Fibroblast of the conjunctiva (primary cell): ENCODE measurements around the gene PASK.

Source experiments
- DNase-seq: peaks from one replicate; pipeline ENCODE4 v3.0.0-alpha.2; 2010; ENCODE audit warnings: low read depth

Gene PASK

DNA sequence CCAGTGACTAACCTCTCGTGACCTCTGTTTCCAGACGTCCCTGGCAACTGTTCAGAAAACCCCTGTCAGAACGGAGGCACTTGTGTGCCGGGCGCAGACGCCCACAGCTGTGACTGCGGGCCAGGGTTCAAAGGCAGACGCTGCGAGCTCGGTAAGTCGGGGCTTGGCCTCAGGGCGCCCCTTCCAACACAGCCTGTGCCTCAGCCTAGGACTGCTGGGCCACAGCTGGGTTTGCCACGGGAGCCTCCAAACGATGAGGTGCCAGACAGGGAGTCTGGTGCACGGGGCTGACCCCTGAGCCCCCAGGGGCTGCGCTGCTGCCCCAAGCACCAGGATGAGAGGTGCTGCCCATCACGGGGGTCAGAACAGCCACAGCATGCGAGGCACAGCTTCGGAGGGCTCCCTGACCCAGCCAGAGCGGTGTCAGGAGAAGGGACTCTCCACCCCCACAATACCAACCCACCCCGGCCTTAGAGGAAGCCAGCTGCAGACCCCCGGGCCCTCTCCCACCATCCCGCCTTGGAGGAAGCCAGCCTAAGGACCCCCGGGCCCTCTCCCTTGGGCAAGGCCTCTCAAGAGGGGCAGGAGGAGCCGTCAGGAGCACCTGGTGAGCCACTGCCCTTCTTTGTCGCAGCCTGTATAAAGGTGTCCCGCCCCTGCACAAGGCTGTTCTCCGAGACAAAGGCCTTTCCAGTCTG lies 67.5 kb downstream of the PASK start:
- DNase-seq, result no peak

- DNase-seq, result no peak
Observed at GRCh38 chr2:241081190-241081642, 68.1 kb downstream of the PASK start.

DNA sequence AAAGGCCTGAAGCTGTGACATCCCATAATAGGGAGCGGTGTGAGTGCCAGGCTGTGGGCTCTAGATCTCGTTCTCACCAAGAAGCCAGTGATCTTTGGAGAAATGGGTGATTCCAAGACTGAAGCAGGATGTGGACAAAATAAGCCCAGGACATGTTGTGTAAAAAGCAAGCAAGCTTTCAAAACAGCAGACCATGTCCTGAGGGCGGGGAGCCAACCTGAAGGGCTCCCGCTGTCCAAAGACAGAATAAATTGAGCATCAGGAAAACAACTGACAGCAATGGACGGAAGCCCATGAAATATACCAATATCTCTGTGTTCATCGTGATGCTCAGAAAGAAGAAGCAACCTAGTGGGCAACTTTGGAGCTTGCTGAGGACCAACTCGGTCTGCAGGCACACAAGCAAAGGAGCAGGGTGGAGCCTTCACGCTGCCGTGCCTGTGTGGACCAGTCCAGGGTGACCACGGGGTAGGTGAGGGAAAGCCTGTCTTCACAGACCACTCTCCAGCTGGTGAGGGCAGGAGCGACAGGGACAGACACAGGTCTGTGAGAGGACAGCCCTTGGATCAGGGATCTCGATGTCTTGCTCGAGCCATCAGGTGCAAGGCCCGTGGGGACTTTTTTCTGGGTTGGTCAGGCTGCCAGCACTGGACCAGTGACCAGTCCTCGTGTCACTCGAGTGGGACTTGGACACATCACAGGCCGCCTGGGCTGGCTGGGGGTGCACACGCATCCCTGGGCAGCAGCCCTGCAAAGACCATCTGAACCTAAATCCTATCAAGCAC lies 68.7 kb downstream of the PASK start:
- DNase-seq, result no peak

GRCh38 chr2:241074901-241075540 lies 74.3 kb downstream of the PASK start:
- DNase-seq, result no peak

DNA sequence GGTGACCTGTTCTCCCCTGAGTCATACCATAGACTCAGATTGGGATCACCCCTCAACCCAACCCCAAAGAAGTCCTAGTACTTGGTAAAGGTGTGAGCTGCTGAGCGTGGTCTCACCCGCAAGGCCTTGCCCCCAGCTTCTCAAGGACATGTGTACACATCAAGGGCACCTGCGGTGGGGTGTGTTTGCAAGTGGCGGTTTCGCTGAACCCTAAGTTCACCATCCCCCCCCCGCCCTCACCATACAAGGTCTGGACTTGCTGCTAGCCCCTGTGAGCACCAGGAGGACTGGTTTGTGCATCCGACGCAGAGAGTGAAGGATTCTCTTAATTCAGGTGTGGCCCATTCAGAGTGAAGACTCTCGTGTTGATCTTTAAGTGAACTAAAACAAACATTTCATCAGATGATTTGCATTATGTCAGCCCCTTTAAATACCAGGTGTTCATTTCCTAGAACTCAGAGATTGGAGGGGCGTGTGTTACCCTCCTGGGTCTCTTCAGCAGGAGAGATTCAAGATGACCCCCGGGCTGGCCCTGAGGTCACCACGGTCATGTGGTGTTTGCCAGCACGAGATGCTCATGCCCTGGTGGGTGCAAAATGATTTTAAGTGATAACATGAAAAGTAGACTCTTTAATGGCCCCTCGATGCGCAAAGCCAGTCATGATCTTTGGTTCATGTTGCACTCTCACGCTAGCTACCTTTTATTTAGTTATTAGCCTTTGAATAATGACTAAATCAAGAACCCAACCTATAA lies 75.0 kb downstream of the PASK start:
- no peak for DNase-seq

GRCh38 chr2:241073166-241074064 lies 75.9 kb downstream of the PASK start:
- DNase-seq, result no peak

DNA sequence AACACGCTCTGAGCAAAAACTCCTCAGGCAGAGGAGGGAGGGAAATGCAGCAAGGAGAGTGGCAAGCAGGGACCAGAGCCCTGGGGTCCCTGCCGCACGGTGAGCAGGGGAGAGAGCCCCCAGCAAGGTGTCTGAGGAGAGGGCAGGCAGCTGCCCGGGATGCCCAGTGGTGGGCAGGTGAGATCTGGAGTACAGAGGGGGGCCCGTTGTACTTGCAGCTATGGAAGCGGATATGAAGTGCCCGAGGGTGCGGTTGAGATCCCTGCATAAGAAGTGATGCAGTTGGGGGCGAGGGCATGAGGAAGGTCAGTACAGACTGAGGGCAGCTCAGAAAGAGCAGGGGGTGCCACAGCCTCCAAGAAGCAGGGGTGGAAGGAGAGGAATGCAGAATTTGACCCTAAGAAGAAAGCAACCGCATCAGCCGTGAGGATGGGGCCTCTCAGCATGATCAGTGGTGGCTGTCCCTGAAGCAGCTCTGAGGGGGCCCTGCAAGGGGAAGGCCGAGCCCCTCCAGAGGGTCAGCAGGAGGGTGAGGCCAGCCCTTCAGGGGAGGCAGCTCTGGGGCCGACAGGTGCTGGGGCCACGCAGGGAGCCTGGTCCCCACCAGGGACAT lies 76.6 kb downstream of the PASK start:
- no peak for DNase-seq

- DNase-seq, result no peak
Observed at GRCh38 chr2:241072151-241072550, 77.1 kb downstream of the PASK start.

- DNase-seq, result no peak
Observed at GRCh38 chr2:241071677-241072111, 77.6 kb downstream of the PASK start.

DNA sequence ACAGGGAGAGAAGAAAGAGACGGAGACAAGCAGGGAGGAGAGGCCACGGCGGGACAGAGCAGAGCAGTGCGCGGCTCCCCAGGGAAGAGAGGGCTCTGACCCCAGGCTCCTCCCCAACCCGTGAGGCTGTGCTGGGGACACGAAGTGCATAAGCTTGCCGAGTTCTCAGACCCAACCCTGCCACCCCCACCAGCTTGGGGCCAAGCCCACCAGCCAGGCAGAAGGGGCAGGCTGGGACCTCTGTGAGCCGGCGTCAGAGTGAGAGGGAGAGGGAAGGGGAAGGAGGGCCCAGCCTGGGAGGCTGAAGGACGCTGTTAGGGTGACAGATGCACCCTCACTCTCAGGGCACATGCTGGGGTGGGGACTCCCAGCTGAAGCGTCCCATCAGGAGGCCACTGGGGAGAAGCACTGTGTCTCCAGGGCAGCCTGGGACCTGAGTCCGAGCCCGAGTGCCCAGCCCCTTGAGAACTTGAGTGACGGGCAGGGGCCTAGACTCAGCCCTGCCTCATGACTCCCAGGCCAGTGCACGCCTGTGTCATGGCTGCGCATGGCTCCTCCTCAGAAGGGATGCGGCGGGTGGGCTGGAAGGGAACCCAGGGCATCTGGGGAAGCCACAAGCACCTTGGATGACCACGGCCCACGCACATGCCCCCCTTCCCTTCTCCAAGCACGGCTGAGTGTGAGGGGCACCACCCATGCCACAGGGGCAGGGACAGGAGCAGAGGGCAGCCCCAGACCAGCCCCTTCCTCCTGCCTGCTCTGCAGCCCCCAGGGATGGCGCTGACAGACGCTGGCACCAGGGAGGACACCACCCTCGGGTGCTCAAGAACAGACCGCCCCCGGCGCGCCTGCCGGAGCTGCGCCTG lies 78.2 kb downstream of the PASK start:
- DNase-seq, result no peak

GRCh38 chr2:241070361-241070760 lies 78.9 kb downstream of the PASK start:
- DNase-seq, result no peak

DNA sequence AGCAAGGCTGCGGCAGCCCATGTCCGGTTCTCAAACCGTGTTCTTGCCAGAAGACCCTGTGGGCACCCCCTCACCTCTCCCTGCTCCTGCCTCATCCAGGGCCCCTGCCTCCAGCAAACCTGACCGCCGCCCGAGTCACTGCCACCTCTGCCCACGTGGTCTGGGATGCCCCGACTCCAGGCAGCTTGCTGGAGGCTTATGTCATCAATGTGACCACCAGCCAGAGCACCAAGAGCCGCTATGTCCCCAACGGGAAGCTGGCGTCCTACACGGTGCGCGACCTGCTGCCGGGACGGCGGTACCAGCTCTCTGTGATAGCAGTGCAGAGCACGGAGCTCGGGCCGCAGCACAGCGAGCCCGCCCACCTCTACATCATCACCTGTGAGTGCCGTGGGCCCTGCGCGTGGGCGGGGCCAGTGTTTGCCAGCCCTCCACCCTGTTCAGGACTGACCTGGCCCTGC lies 79.4 kb downstream of the PASK start:
- no peak for DNase-seq

GRCh38 chr2:241068942-241069810 lies 80.1 kb downstream of the PASK start:
- DNase-seq, result no peak

DNA sequence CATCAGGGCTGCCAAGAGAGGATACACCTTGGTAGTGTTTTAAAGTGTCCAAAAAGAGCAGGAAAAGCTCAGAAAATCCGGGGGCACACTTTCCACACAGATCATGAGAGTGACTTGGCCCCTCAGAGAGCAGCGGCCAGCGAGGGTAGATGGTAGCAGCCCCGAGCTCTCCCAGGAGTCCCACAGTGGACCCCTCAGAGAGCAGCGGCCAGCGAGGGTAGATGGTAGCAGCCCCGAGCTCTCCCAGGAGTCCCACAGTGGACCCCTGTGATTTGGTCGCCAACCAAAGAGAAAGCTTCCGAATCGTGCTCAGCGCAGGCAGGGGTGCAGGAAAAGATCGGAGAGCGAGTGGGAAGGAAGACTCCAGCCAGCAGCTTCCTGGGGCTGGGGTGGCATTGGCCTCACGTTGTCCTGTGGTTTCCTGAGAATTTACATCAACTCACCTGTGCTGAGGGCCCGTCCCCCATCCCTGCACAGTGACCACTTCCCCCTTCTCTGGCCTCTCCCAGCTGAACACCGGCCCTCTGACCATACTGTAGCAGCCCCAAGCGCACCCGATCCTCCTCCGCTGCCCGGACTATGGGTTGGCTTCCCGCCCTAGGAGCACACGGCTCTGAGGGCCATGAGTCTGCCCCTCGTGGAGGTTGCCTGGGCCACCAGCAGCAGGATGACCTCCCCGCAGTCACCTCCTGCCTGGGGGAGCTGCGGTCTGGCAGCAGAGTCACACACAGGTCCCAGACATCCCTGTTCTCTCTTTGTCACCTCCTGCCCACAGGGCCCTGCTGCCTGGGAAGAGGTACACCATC lies 80.9 kb downstream of the PASK start:
- no peak for DNase-seq

DNA sequence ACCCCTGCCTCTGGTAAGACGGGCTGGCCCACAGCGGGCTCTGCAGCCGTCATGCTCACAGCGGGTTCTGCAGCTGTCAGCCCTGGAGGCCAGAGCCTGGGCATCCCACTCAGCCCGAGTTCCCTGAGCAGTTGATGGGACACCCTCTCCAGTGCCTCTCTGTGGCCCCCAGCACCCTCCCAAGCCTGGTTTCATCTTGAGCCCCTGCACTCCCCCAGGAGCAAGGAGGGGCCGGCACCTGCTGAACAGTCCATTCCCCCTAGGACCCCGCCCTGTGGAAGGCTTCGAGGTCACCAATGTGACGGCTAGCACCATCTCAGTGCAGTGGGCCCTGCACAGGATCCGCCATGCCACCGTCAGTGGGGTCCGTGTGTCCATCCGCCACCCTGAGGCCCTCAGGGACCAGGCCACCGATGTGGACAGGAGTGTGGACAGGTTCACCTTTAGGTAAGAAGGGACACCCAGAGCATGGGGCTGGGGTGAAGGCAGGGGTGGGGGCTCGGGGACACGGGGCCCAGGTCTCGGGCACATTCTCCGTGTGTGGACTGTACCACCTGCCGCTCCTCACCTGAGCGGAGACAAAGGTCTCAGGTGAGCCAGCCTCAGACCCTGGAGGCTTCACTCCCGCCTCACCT lies 81.7 kb downstream of the PASK start:
- DNase-seq, result no peak

- DNase-seq, result no peak
Observed at GRCh38 chr2:241066893-241067341, 82.4 kb downstream of the PASK start.
